ENCODE results near the gene NME9.
"Not testable (repeated sequence)": the region's sequence is repeated elsewhere in the genome, so short reads cannot be mapped to it uniquely, and the experiment has no call there.

Gene NME9, protein sequence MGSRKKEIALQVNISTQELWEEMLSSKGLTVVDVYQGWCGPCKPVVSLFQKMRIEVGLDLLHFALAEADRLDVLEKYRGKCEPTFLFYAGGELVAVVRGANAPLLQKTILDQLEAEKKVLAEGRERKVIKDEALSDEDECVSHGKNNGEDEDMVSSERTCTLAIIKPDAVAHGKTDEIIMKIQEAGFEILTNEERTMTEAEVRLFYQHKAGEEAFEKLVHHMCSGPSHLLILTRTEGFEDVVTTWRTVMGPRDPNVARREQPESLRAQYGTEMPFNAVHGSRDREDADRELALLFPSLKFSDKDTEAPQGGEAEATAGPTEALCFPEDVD

DNA sequence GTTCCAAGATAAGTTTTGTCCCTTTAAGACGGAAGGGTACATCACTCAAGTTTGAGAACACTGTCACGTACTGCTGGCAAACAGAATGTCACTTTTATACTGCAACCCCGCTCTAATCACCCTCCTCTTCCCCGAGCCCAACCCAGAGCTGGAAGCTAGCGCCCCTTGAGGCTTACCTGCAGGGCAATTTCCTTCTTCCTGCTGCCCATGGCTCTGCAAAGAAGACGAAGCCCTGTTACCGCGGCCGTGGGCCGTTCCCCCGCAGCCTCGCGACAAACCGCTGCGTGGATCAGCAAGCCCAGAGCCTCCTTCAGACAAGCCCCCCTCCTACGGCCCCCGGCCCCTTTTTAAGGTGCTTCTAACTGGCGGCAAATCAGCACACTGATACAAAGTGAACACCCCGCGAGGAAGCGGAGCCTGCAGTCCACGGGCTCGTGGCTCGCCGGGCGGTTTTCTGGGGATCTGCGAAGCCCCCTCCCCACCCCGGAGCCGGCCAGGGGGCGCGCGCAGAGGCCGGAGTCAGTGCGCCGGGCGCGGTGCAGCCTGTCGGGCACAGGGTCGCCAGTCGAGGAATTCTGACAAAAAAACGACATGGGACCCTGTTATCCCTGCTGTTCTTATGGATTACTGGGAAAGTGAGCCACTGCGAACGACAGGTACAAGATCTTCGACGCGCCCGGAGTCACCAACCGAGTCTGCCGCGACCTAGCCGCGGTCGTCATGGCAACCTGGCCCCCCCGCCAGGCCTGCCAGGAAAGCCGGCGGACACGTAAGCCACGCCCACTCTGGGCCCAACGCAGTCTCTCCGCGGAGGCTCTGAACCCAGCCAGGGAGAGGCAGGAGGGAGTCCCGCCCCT is at the start of gene NME9:
TSS of gene NME9 (minus strand) at position 725 of the 857 bp plus-strand sequence. CDS start at position 209, 516 bp downstream.
- H3K36me3 ChIP-seq (ENCODE audit: low read depth): no peaks in the 10 kb centered on the region
- ATAC-seq (ENCODE audit: low read depth) (peak; percentile 77), DNase-seq (ENCODE audit: low spot score) (peak; percentile 85)
- H3K4me3 ChIP-seq (ENCODE audit: severe bottlenecking): peak within 1 kb of the TSS; percentile 40
- peaks cover 28% of the 10 kb centered on the region for H3K4me1 ChIP-seq (ENCODE audit: insufficient read depth, poor library complexity, severe bottlenecking)
- TF ChIP-seq, protein P1, sequence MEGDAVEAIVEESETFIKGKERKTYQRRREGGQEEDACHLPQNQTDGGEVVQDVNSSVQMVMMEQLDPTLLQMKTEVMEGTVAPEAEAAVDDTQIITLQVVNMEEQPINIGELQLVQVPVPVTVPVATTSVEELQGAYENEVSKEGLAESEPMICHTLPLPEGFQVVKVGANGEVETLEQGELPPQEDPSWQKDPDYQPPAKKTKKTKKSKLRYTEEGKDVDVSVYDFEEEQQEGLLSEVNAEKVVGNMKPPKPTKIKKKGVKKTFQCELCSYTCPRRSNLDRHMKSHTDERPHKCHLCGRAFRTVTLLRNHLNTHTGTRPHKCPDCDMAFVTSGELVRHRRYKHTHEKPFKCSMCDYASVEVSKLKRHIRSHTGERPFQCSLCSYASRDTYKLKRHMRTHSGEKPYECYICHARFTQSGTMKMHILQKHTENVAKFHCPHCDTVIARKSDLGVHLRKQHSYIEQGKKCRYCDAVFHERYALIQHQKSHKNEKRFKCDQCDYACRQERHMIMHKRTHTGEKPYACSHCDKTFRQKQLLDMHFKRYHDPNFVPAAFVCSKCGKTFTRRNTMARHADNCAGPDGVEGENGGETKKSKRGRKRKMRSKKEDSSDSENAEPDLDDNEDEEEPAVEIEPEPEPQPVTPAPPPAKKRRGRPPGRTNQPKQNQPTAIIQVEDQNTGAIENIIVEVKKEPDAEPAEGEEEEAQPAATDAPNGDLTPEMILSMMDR (IDR thresholded peaks at IDR 0.05; ENCODE audit: poor library complexity, severe bottlenecking): peak; percentile 89
- no peak within 1 kb of the TSS for H3K27ac ChIP-seq (ENCODE audit: poor library complexity, severe bottlenecking)
- H3K27me3 ChIP-seq (ENCODE audit: insufficient read depth, poor library complexity, severe bottlenecking): no peaks in the 10 kb centered on the region
- H3K9me3 ChIP-seq (ENCODE audit: severe bottlenecking): no peaks in the 10 kb centered on the region

DNA sequence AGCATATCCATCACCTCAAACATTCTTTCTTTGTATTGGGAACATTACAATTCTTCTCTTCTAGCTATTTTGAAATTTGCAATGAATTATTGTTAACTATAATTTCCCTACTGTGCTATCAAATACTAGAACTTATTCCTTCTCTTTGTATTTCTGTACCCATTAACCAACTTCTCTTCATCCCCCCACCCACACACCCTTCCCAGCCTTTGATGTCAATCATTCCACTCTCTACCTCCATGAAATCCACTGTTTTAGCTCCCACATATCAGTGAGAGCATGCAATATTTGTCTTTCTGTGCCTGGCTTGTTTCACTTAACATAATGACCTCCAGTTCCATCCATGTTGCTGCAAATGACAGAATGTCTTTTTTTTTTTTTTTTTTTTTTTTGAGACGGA is 49.3 kb upstream of the NME9 start:
- no peak overlapping the region for H3K27ac ChIP-seq (ENCODE audit: poor library complexity, severe bottlenecking)
- DNase-seq (ENCODE audit: low spot score) (no peak), ATAC-seq (ENCODE audit: low read depth) (no peak)
- TF ChIP-seq, protein P1 (IDR thresholded peaks at IDR 0.05; ENCODE audit: poor library complexity, severe bottlenecking): no peak
- H3K9me3 ChIP-seq (ENCODE audit: severe bottlenecking): no peaks in the 10 kb centered on the region
- peaks cover 11% of the 10 kb centered on the region for H3K4me1 ChIP-seq (ENCODE audit: insufficient read depth, poor library complexity, severe bottlenecking)
- no peaks in the 10 kb centered on the region for H3K36me3 ChIP-seq (ENCODE audit: low read depth)
- H3K27me3 ChIP-seq (ENCODE audit: insufficient read depth, poor library complexity, severe bottlenecking): no peaks in the 10 kb centered on the region
- no peak overlapping the region for H3K4me3 ChIP-seq (ENCODE audit: severe bottlenecking)

DNA sequence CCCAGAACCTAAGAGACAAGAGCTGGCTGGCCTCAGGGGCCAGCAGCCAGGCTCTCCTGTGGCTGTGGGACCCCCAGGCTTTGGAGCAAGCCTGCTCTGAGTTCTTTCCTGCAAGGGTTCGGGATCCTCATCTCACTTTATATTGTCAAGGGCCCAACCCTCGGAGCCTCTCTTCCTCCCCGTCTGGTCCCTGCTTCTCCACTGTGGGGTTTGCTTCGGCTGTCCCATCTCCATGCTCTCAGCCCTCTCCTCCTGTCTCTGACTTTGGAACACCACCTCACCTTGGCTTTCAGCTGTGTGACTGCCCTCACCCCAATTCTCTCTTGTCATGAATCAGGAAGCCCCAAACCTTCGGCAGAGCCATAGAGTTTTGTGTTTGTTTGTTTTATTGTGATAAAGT is 48.7 kb upstream of the NME9 start:
- H3K4me1 ChIP-seq (ENCODE audit: insufficient read depth, poor library complexity, severe bottlenecking): peaks cover 11% of the 10 kb centered on the region
- TF ChIP-seq, protein P1 (IDR thresholded peaks at IDR 0.05; ENCODE audit: poor library complexity, severe bottlenecking): no peak
- H3K4me3 ChIP-seq (ENCODE audit: severe bottlenecking): no peak overlapping the region
- no peak overlapping the region for H3K27ac ChIP-seq (ENCODE audit: poor library complexity, severe bottlenecking)
- H3K27me3 ChIP-seq (ENCODE audit: insufficient read depth, poor library complexity, severe bottlenecking): no peaks in the 10 kb centered on the region
- DNase-seq (ENCODE audit: low spot score) (no peak), ATAC-seq (ENCODE audit: low read depth) (no peak)
- no peaks in the 10 kb centered on the region for H3K9me3 ChIP-seq (ENCODE audit: severe bottlenecking)
- H3K36me3 ChIP-seq (ENCODE audit: low read depth): no peaks in the 10 kb centered on the region

DNA sequence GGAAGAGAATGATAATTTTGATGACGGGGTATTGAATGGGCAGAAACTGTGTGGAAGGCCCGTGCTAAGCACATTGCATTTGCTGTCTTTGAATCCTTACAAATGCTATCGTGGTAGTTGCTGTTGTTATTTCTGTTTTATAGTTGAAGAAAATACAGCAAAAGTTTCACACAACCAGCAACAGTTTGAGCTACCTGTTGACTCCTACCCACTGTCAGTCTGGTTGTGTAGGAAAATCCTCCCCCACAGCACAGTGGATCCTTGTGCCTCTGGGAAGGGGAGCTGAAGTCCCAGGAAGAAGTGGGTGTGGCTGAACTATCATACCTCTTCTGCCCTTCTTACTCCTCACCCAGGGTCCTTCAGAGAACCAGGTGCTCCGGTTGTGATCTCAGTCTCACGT is 48.2 kb upstream of the NME9 start:
- no peak for DNase-seq (ENCODE audit: low spot score)
- no peak overlapping the region for H3K27ac ChIP-seq (ENCODE audit: poor library complexity, severe bottlenecking)

DNA sequence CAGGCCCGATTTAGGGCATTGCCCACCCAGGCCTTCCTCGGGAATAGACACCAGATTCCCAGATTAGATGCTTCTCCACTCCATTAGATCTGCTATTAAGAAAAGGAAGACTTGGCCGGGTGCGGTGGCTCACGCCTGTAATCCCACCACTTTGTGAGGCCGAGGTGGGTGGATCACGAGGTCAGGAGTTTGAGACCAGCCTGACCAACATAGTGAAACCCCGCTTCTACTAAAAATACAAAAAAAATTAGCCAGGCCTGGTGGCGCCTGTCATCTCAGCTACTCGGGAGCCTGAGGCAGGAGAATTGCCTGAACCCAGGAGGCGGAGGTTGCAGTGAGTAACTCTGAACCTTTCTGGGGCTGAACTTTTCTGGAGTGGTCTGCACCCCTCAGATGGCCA is 47.6 kb upstream of the NME9 start:
- not testable (repeated sequence) for H3K4me3 ChIP-seq (ENCODE audit: severe bottlenecking); H3K36me3 ChIP-seq (ENCODE audit: low read depth); H3K9me3 ChIP-seq (ENCODE audit: severe bottlenecking); H3K4me1 ChIP-seq (ENCODE audit: insufficient read depth, poor library complexity, severe bottlenecking); DNase-seq (ENCODE audit: low spot score); ATAC-seq (ENCODE audit: low read depth); H3K27me3 ChIP-seq (ENCODE audit: insufficient read depth, poor library complexity, severe bottlenecking); H3K27ac ChIP-seq (ENCODE audit: poor library complexity, severe bottlenecking)

More for the DNA sequence above, 48.2 kb upstream of the NME9 start:
- no peak for ATAC-seq (ENCODE audit: low read depth)
- Histone ChIP-seq H3K36me3 (ENCODE audit: low read depth) (no peaks in the 10 kb centered on the region), H3K9me3 (ENCODE audit: severe bottlenecking) (no peaks in the 10 kb centered on the region), H3K27me3 (ENCODE audit: insufficient read depth, poor library complexity, severe bottlenecking) (no peaks in the 10 kb centered on the region), H3K4me3 (ENCODE audit: severe bottlenecking) (no peak overlapping the region), H3K4me1 (ENCODE audit: insufficient read depth, poor library complexity, severe bottlenecking) (peaks cover 11% of the 10 kb centered on the region)
- TF ChIP-seq, protein P1 (IDR thresholded peaks at IDR 0.05; ENCODE audit: poor library complexity, severe bottlenecking): no peak
